ENCODE data around the gene COL26A1. TPM values are rescaled to one million over a fixed set of nuclear protein-coding genes. Genes with fewer than 3 reads are reported as not detected.
"Not testable (repeated sequence)": the region's sequence is repeated elsewhere in the genome, so short reads cannot be mapped to it uniquely, and the experiment has no call there.

The COL26A1 gene
- total RNA-seq, 2 experiments from 2014 or later: not detected

DNA sequence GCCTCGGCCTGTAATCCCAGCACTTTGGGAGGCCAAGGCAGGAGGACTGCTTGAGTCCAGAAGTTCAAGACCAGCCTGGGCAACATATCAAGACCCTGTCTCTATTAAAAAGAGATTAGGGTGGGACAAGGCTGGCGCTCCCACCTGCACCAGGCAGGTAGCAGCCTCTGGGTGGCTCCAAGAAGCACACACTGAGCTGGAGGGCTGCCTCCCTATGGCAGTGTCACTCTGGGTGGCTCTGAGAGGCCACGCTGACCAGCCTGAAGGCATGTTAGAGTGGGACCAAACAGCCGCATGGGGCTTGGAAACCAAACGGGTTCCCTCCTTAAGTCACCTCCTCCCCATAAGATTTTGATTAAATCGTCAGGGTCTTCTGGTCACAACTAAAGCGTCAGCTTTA lies 19.8 kb upstream of the COL26A1 start:
- intact Hi-C loops (cut with DNase I, micrococcal nuclease): no loop called here
- TF ChIP-seq, protein P1, sequence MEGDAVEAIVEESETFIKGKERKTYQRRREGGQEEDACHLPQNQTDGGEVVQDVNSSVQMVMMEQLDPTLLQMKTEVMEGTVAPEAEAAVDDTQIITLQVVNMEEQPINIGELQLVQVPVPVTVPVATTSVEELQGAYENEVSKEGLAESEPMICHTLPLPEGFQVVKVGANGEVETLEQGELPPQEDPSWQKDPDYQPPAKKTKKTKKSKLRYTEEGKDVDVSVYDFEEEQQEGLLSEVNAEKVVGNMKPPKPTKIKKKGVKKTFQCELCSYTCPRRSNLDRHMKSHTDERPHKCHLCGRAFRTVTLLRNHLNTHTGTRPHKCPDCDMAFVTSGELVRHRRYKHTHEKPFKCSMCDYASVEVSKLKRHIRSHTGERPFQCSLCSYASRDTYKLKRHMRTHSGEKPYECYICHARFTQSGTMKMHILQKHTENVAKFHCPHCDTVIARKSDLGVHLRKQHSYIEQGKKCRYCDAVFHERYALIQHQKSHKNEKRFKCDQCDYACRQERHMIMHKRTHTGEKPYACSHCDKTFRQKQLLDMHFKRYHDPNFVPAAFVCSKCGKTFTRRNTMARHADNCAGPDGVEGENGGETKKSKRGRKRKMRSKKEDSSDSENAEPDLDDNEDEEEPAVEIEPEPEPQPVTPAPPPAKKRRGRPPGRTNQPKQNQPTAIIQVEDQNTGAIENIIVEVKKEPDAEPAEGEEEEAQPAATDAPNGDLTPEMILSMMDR (IDR thresholded peaks at IDR 0.05): no peak
- no peaks in the 10 kb centered on the region for H3K36me3 ChIP-seq (ENCODE audit: insufficient read depth, low read length)
- Mint-ChIP-seq H3K4me3 (no peak overlapping the region), H3K27ac (no peak overlapping the region), H3K36me3 (ENCODE audit: low read depth) (no peaks in the 10 kb centered on the region), H3K9me3 (no peaks in the 10 kb centered on the region), H3K27me3 (peaks cover 3% of the 10 kb centered on the region), H3K4me1 (ENCODE audit: low read depth) (no peaks in the 10 kb centered on the region)
- ChIA-PET POLR2A (no interaction called here), CTCF (no interaction called here)
- no peak for ATAC-seq (ENCODE audit: poor library complexity)
- no peak overlapping the region for H3K27ac ChIP-seq (ENCODE audit: low read depth in 1 of 2, low read length in 2 of 2)
- peaks cover 0 to 2% of the 10 kb centered on the region in 2 experiments for H3K27me3 ChIP-seq (ENCODE audit: control insufficient read depth in 1 of 2, insufficient read depth in 2 of 2, low read length in 2 of 2)
- no peak overlapping the region for H3K4me3 ChIP-seq (ENCODE audit: low read length)
- DNase-seq: no peak
- no peaks in the 10 kb centered on the region for H3K9me3 ChIP-seq (ENCODE audit: control insufficient read depth in 1 of 2, insufficient read depth in 1 of 2, low read length in 2 of 2)
- no peaks in the 10 kb centered on the region for H3K4me1 ChIP-seq (ENCODE audit: insufficient read depth, low read length)

DNA sequence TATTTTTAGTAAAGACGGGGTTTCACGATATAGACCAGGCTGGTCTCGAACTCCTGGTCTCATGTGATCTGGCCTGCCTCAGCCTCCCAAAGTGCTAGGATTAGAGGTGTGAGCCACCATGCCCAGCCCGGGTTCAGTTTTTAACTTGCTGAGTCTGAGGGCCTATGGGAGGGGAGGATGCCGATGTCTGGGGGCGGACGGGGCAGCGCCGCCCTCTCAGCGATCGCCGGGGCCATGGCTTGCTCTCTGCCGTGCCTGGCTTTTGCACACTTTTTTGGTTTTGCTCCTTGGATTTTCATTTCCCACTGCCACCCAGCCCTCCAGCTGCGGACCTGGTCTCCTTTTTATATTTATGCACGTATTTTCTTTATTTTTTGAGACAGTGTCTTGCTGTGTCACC lies 15.2 kb upstream of the COL26A1 start:
- Mint-ChIP-seq H3K36me3 (ENCODE audit: low read depth) (no peaks in the 10 kb centered on the region), H3K27me3 (peaks cover 16% of the 10 kb centered on the region), H3K9me3 (no peaks in the 10 kb centered on the region), H3K4me3 (no peak overlapping the region), H3K4me1 (ENCODE audit: low read depth) (no peaks in the 10 kb centered on the region), H3K27ac (no peak overlapping the region)
- Histone ChIP-seq H3K4me1 (ENCODE audit: insufficient read depth, low read length) (no peaks in the 10 kb centered on the region), H3K36me3 (ENCODE audit: insufficient read depth, low read length) (no peaks in the 10 kb centered on the region), H3K27me3 (ENCODE audit: control insufficient read depth in 1 of 2, insufficient read depth in 2 of 2, low read length in 2 of 2) (peaks cover 0 to 2% of the 10 kb centered on the region in 2 experiments), H3K4me3 (ENCODE audit: low read length) (no peak overlapping the region), H3K27ac (ENCODE audit: low read depth in 1 of 2, low read length in 2 of 2) (no peak overlapping the region), H3K9me3 (ENCODE audit: control insufficient read depth in 1 of 2, insufficient read depth in 1 of 2, low read length in 2 of 2) (no peaks in the 10 kb centered on the region)
- CTCF ChIA-PET: no interaction called here
- ATAC-seq (ENCODE audit: poor library complexity) (no peak), DNase-seq (no peak)
- intact Hi-C loops (cut with DNase I, micrococcal nuclease): no loop called here
- POLR2A ChIA-PET: no interaction called here
- TF ChIP-seq, protein P1 (IDR thresholded peaks at IDR 0.05): no peak

DNA sequence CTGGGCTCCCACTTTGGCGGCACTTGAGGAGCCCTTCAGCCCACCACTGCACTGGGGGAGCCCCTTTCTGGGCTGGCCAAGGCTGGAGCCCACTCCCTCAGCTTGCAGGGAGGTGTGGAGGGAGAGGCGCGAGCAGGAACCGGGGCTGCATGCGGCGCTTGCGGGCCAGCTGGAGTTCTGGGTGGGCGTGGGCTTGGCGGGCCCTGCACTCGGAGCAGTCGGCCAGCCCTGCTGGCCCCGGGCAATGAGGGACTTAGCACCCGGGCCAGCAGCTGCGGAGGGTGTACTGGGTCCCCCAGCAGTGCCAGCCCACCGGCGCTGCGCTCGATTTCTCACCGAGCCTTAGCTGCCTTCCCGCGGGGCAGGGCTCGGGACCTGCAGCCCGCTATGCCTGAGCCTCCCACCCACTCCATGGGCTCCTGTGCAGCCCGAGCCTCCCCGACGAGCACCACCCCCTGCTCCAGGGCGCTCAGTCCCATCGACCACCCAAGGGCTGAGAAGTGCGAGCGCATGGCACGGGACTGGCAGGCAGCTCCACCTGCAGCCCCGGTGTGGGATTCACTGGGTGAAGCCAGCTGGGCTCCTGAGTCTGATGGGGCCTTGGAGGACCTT lies 14.1 kb upstream of the COL26A1 start:
- H3K27ac Mint-ChIP-seq; POLR2A ChIA-PET; DNase-seq; intact Hi-C loops (cut with DNase I, micrococcal nuclease); H3K9me3 Mint-ChIP-seq; H3K36me3 Mint-ChIP-seq (ENCODE audit: low read depth); H3K4me3 Mint-ChIP-seq; H3K4me3 ChIP-seq (ENCODE audit: low read length); H3K9me3 ChIP-seq (ENCODE audit: control insufficient read depth in 1 of 2, insufficient read depth in 1 of 2, low read length in 2 of 2); H3K4me1 Mint-ChIP-seq (ENCODE audit: low read depth); H3K27ac ChIP-seq (ENCODE audit: low read depth in 1 of 2, low read length in 2 of 2); H3K36me3 ChIP-seq (ENCODE audit: insufficient read depth, low read length); H3K4me1 ChIP-seq (ENCODE audit: insufficient read depth, low read length); CTCF ChIA-PET; ATAC-seq (ENCODE audit: poor library complexity); H3K27me3 ChIP-seq (ENCODE audit: control insufficient read depth in 1 of 2, insufficient read depth in 2 of 2, low read length in 2 of 2): not testable (repeated sequence)
- peaks cover 17% of the 10 kb centered on the region for H3K27me3 Mint-ChIP-seq

DNA sequence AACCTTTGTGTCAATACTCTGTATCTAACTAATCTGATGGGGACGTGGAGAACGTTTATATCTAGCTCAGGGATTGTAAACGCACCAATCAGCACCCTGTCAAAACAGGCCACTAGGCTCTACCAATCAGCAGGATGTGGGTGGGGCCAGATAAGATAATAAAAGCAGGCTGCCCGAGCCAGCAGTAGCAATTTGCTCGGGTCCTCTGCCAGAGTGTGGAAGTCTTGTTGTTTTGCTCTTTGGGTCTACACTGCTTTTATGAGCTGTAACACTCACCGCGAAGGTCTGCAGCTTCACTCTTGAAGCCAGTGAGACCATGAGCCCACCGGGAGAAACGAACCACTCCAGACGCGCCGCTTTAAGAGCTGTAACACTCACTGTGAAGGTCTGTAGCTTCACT lies 13.4 kb upstream of the COL26A1 start:
- H3K27me3 ChIP-seq (ENCODE audit: control insufficient read depth in 1 of 2, insufficient read depth in 2 of 2, low read length in 2 of 2); H3K4me1 Mint-ChIP-seq (ENCODE audit: low read depth); H3K27ac ChIP-seq (ENCODE audit: low read depth in 1 of 2, low read length in 2 of 2); H3K36me3 Mint-ChIP-seq (ENCODE audit: low read depth); H3K4me1 ChIP-seq (ENCODE audit: insufficient read depth, low read length); H3K4me3 Mint-ChIP-seq; H3K36me3 ChIP-seq (ENCODE audit: insufficient read depth, low read length); ATAC-seq (ENCODE audit: poor library complexity); CTCF ChIA-PET; POLR2A ChIA-PET; DNase-seq; intact Hi-C loops (cut with DNase I, micrococcal nuclease); H3K9me3 Mint-ChIP-seq; H3K27ac Mint-ChIP-seq; H3K9me3 ChIP-seq (ENCODE audit: control insufficient read depth in 1 of 2, insufficient read depth in 1 of 2, low read length in 2 of 2); H3K4me3 ChIP-seq (ENCODE audit: low read length): not testable (repeated sequence)
- peaks cover 17% of the 10 kb centered on the region for H3K27me3 Mint-ChIP-seq
